Measurements from ENCODE around the gene PDILT.
"Not testable (repeated sequence)": the region's sequence is repeated elsewhere in the genome, so short reads cannot be mapped to it uniquely, and the experiment has no call there.

PDILT gene

DNA sequence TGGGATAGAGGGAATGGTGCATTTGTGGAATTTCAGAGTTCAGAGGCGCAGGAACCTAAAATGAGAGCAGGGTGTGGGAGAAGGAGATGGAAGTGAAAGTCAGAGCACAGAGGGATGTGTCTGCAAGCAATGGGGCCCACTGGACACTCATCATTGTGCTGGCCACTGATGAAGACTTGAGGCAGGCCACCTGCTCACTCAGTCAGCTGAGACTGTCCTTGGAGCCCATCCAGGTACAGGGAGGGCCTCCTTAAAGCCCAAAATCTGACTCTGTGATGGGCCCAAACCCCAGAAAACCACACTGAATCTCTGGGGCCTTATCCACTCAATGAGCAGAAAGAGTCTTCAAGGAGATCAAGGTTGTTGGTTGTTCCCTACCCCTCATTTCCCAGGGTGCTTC is 82.9 kb downstream of the PDILT start:
- no peak for DNase-seq (ENCODE audit: low spot score)

DNA sequence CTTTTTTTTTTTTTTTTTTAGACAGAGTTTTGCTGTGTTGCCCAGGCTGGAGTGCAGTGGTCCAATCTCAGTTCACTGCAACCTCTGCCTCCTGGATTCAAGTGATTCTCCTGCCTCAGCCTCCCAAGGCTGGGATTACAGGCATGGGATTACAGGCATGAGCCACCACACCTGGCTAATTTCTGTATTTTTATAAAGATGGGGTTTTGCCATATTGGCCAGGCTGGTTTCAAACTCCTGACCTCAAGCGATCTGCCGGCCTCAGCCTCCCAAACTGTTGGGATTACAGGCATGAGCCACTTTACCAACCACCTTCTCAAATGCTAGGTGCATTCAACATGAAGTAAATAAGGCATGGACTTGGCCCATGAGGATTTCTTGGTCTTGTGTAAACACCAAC is 83.5 kb downstream of the PDILT start:
- DNase-seq (ENCODE audit: low spot score) = not testable (repeated sequence)

DNA sequence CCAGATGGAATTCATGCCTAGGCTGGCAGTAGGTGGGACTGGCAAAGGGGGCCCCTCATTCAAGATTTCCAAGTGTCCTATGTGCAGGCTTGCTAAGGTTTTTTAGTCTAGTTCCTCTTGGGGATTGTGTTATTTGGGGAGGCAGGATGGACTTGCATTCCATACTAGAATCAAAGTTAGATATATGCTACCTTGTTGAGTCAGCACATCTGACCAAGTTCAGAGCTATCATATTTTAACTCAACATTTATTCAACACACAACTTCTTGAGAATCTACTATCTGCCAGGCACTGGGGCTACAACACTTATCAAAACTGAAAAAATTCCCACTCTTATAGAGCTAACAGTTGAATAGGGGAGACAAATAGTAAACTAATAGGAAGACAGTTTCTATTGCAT is 83.9 kb downstream of the PDILT start:
- DNase-seq (ENCODE audit: low spot score) = no peak

DNA sequence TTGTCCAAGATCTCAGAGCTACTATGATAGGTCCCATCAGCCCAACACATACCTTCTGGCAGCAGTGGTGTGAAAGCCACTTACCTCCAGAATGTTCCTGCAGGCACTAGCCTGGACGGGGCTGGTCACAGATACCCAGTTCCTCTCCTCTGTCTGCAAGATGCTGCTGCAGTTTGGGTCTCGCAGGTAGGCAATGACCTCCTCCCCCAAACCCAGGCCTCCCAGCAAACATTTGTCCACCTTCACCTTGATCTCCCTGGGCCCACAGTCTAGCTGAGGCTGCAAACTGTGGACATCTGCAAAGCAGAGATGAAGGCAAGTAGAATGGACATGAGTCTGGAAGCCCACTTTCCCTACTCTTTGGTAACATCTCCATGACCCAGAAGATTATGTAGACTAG is 84.4 kb downstream of the PDILT start:
- no peak for DNase-seq (ENCODE audit: low spot score)

DNA sequence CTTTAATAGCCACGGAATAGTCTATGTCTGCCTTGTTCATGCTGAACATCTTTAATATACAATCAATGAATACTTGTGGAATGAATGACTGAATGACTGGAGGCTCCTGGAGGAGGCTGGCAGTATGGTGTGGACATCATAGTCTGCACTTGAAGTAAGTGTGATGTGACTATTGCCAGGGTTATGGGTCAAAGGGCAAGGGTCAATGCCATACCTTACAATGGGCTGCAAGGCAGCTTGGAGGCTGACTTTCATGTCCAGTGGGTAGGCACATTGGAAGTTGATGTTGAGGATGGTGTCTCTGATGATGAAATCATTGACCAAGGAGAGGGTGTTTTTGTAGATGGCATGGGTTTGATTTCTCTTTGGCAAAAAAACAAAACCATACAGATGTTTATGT is 85.1 kb downstream of the PDILT start:
- DNase-seq (ENCODE audit: low spot score) = no peak

GRCh38 chr16:20318437-20318836 is 86.1 kb downstream of the PDILT start:
- no peak for DNase-seq (ENCODE audit: low spot score)

DNA sequence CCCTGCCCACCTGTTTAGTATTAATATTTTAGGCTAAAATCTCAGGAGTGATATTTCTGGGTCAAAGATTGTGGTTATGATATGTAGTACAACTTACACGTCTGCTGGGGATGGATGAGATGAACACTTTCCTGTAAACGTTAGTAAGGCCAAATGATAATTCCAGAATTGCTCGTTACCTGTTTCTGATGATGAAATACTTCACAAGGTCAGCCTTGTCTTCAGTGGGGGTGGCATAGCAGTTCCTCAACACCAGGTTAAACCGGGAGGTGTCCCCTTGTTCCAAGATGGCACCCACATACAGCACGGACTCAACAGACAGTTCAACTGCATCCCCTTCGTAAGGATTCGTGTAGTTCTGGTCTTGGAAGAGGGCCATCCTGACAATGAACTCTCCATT is 86.5 kb downstream of the PDILT start:
- no peak for DNase-seq (ENCODE audit: low spot score)

DNA sequence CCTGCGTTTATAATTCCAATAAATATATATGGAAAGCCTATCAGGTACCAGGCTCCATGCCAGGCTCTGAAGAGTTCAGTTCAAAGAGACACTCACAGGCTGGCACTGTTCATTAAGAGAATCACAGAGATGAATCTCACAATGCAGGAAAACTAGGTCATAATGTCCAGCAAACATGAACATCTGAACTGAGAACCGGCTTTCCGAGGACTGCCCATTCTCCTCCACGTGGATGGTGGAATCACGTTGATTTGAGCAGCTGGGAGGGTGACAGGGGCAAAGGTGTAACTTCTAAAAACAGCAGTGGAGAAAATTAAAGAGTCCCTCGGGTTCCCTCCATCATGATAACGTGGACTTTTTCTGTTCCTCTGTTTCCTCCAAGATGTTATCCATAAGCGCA is 87.4 kb downstream of the PDILT start:
- no peak for DNase-seq (ENCODE audit: low spot score)

GRCh38 chr16:20316715-20317114 is 87.8 kb downstream of the PDILT start:
- no peak for DNase-seq (ENCODE audit: low spot score)

DNA sequence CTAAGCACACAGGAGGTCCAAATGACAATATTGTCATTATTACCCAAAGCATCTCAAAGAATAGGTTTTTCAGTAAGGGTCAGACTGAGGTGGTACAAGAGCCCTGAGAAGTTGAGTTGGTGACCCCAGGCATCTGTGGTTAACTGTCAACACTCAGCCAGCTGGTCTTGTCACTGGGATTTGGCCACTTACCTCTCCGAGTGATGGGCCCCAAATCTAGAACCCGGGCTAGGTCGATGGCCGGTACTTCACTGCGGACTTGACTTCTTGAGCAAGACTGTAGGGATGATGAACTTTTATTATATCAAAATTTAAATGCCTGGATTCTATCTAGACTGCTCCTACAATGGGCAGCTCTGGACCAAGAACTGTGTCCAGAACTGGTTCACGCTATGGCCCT is 88.8 kb downstream of the PDILT start:
- DNase-seq (ENCODE audit: low spot score) = no peak

- DNase-seq (ENCODE audit: low spot score) = no peak
These were observed 90.0 kb downstream of the PDILT start for GRCh38 chr16:20314575-20314974.

- no peak for DNase-seq (ENCODE audit: low spot score)
These were observed 90.8 kb downstream of the PDILT start for GRCh38 chr16:20313741-20314140.

DNA sequence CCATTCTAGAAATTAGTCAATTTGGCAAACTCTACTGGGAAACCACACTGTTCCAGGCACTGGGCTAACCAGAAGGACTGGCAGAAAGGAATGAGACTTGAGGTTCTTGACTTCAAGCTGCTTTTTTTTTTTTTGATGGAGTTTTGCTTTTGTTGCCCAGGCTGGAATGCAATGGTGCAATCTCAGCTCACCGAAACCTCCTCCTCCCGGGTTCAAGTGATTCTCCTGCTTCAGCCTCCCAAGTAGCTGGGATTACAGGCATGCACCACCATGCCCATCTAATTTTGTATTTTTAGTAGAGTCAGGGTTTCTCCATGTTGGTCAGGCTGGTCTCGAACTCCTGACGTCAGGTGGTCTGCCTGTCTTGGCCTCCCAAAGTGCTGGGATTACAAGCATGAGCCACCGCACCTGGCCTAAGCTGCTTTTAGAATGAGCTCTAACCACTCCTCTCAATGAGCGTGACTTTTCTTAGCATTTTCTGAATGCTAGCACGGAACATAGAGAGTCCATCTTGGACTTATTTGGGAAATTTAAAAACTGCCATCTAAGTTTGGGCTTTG is 91.9 kb downstream of the PDILT start:
- not testable (repeated sequence) for DNase-seq (ENCODE audit: low spot score)

GRCh38 chr16:20311548-20311947 is 93.0 kb downstream of the PDILT start:
- no peak for DNase-seq (ENCODE audit: low spot score)

- DNase-seq (ENCODE audit: low spot score) = no peak
These were observed 93.8 kb downstream of the PDILT start for GRCh38 chr16:20310421-20311395.

GRCh38 chr16:20309786-20310185 is 94.8 kb downstream of the PDILT start:
- no peak for DNase-seq (ENCODE audit: low spot score)

Data from ecto neural progenitor cell (in vitro differentiated cells).